ENCODE results near the gene XAF1. TPM values are rescaled to one million over a fixed set of nuclear protein-coding genes. Genes with fewer than 3 reads are reported as not detected.

Gene XAF1
- total RNA-seq, 4 donors from 2014 or later: 5.3 to 10.2 (median 6.6) TPM

DNA sequence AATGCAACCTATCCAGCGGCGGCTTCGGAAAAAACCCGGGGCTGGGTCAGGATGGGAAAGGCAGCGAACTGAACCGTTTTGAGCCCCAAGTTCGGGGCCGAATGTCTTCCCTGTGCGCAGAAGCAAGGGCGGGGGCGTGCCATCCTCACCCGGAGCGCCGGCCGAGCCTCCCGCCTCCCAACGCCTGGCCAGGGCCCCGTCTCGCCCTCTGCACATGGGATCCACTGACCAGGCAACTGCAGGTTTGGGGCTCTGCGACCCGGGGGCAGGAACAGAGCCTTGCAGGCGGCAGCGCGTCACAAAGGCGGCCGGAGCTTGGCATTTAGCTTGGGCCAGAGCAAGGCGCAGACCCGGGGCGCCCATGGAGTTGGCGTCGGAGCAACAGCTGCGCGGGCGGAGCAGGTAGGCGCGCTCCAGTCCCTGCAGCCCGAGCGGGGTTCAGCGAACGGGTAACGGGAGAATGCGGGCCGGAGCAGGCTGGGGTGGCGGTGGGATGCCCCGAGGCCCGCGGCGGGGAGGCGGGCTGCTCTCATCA lies 20.1 kb downstream of the XAF1 start, which contains the start of gene FBXO39:
Gene FBXO39, plus strand, starts transcription at position 345 of the 535 bp plus-strand sequence. CDS start 3,654 bp downstream, outside the sequence.
- 4 to 6% methylated on average over 38 to 49 of the region's 49 CpGs for WGBS, 2 donors
- intact Hi-C loops (cut with DNase I; ENCODE audit: low total_unique reads): no loop called here
- no peak for DNase-seq (ENCODE audit: low spot score in 2 of 2)
- TF ChIP-seq, protein P1, sequence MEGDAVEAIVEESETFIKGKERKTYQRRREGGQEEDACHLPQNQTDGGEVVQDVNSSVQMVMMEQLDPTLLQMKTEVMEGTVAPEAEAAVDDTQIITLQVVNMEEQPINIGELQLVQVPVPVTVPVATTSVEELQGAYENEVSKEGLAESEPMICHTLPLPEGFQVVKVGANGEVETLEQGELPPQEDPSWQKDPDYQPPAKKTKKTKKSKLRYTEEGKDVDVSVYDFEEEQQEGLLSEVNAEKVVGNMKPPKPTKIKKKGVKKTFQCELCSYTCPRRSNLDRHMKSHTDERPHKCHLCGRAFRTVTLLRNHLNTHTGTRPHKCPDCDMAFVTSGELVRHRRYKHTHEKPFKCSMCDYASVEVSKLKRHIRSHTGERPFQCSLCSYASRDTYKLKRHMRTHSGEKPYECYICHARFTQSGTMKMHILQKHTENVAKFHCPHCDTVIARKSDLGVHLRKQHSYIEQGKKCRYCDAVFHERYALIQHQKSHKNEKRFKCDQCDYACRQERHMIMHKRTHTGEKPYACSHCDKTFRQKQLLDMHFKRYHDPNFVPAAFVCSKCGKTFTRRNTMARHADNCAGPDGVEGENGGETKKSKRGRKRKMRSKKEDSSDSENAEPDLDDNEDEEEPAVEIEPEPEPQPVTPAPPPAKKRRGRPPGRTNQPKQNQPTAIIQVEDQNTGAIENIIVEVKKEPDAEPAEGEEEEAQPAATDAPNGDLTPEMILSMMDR (IDR thresholded peaks at IDR 0.05): no peak
- TF ChIP-seq POLR2A (IDR thresholded peaks at IDR 0.05): no peak
- H3K4me3 ChIP-seq (ENCODE audit: low read depth, poor library complexity, severe bottlenecking): no peak within 1 kb of the TSS

DNA sequence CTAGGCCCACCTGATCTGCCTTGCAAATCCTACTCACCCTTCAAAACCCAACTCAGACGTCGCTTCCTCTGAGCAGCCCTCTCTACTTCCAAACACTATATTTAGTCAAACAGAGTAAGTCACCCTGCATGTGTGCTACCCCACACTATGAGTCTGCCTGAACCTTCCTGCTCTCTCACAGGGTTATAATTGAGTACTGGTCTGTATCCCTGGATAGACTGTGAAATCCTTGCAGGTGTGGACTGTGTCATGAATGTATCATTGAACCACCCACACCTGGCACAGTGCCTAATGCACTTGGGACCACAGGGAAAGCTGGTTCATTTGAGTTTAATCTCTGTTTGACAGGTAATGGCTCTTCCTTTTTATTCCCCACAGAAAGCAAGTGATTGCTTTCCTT lies 23.6 kb downstream of the XAF1 start:
- intact Hi-C loops (cut with DNase I; ENCODE audit: low total_unique reads): no loop called here
- TF ChIP-seq, protein P1 (IDR thresholded peaks at IDR 0.05): no peak
- no peak for TF ChIP-seq POLR2A (IDR thresholded peaks at IDR 0.05)
- DNase-seq (ENCODE audit: low spot score in 2 of 2): no peak
- whole genome bisulfite sequencing, 2 donors: 59 to 60% methylated on average over 2 of the region's 2 CpGs
- no peak overlapping the region for H3K4me3 ChIP-seq (ENCODE audit: low read depth, poor library complexity, severe bottlenecking)

DNA sequence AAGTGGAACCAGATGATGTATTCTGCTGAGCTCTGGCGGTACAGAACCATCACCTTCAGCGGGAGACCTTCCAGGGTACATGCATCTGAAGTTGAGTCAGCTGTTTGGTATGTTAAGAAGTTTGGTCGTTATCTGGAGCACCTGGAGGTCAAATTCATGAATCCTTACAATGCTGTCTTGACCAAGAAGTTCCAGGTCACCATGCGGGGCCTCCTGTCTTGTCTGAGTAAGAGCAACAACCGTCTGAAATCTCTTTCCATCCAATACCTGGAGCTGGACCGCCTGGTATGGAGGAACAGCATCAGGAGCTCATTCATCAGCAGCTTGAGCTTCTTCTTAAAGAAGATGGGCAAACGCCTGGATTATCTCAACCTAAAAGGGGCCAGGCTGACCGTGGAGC lies 24.2 kb downstream of the XAF1 start:
- TF ChIP-seq, protein P1 (IDR thresholded peaks at IDR 0.05): no peak
- no peak for TF ChIP-seq POLR2A (IDR thresholded peaks at IDR 0.05)
- DNase-seq (ENCODE audit: low spot score in 2 of 2): no peak
- intact Hi-C loops (cut with DNase I; ENCODE audit: low total_unique reads): no loop called here
- 83 to 86% methylated on average over 8 of the region's 8 CpGs for WGBS, 2 donors
- H3K4me3 ChIP-seq (ENCODE audit: low read depth, poor library complexity, severe bottlenecking): no peak overlapping the region

DNA sequence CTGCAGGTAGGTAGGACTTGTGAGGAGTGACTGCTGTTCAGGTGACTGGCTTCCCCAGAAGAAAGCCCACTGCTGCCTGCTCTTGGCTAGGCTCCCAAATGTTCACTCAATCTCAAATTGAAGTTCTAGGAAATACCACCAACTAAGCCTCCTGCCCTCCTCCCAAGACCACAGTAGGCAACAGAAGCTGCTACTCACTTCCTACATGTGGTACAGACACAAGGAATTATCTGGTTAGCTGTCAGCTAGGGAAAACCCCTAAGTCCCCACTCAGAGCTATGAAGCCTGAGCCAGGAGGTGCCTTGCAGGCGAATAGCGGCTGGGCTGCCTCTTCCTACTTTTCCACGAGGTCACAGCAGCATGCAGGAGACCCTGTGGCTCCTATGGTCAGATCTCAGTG lies 25.0 kb downstream of the XAF1 start:
- intact Hi-C loops (cut with DNase I; ENCODE audit: low total_unique reads): no loop called here
- TF ChIP-seq POLR2A (IDR thresholded peaks at IDR 0.05): no peak
- TF ChIP-seq, protein P1 (IDR thresholded peaks at IDR 0.05): no peak
- DNase-seq (ENCODE audit: low spot score in 2 of 2): no peak
- 63 to 80% methylated on average over 3 of the region's 3 CpGs for WGBS, 2 donors
- H3K4me3 ChIP-seq (ENCODE audit: low read depth, poor library complexity, severe bottlenecking): no peak overlapping the region

DNA sequence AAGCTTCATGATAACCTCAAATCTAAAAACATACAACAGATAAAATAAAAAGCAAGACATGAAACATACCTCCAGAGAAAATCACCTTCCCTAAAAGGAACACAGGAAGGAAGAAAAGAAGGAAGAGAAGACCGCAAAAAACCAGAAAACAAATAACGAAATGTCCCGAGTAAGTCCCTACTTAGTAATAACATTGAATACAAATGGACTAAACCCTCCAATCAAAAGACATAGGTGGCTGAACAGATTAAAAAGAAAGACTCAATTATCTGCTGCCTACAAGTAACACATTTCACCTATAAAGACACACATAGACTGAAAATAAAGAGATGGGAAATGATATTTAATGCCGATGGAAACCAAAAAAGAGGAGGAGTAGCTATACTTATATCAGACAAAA lies 26.4 kb downstream of the XAF1 start:
- 92 to 96% methylated on average over 4 of the region's 4 CpGs for WGBS, 2 donors
- intact Hi-C loops (cut with DNase I; ENCODE audit: low total_unique reads): no loop called here
- TF ChIP-seq, protein P1 (IDR thresholded peaks at IDR 0.05): no peak
- TF ChIP-seq POLR2A (IDR thresholded peaks at IDR 0.05): no peak
- no peak for DNase-seq (ENCODE audit: low spot score in 2 of 2)
- H3K4me3 ChIP-seq (ENCODE audit: low read depth, poor library complexity, severe bottlenecking): no peak overlapping the region

DNA sequence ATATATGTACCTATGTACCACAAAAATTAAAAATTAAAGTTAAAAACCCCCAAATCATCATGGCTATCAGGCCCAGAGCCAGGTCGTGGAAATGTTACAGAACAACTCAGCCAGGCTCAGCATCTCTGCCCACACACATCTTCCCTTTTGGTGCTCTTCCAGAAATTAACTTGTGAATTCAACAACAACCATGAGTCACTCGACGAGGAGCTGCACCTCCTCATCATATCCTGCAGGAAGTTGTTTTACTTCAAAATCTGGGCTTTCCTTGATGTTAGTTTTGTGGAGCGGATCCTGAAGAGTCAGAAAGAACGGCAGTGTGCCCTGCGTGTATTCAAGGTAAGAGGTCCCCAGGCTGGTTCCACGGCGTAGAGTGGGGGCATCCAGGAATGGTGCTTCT lies 30.8 kb downstream of the XAF1 start:
- intact Hi-C loops (cut with DNase I; ENCODE audit: low total_unique reads): no loop called here
- H3K4me3 ChIP-seq (ENCODE audit: low read depth, poor library complexity, severe bottlenecking): no peak overlapping the region
- WGBS, 2 donors: 35 to 41% methylated on average over 8 of the region's 8 CpGs
- DNase-seq (ENCODE audit: low spot score in 2 of 2): no peak
- no peak for TF ChIP-seq POLR2A (IDR thresholded peaks at IDR 0.05)
- TF ChIP-seq, protein P1 (IDR thresholded peaks at IDR 0.05): no peak

Measured in lower leg skin (tissue), 4 donors.